GM19023 (cell line): Measurements from ENCODE around the gene NMT2.
A peak's percentile ranks its signal among the peaks of the same experiment; 100 is the strongest.

Source experiments
- ATAC-seq: cut with Tn5 transposase; IDR thresholded peaks from one replicate; pipeline ENCODE4 v1.9.1; 2021; ENCODE audit warnings: mild to moderate bottlenecking, moderate library complexity; ENCODE audit not compliant: unreplicated experiment

Gene NMT2

GRCh38 chr10:15146366-15146765 lies 22.1 kb downstream of the NMT2 start:
- ATAC-seq, result no peak

DNA sequence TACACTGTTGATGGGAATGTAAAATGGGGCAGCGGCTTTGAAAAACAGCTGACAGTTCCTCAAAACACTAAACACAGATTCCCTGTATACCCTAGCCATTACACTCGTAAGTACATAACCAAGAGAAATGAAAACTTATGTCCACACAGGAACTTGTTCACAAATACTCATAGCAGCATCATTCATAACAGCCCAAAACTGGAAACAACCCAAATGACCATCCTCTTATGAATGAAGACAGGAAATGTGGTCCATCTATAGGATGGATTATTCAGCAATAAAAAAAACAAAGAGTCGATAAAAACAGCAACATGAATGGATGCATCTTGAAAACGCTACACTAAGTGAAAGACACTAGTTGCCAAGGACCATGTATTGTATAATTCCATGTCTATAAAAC lies 23.7 kb downstream of the NMT2 start:
- ATAC-seq, result no peak

DNA sequence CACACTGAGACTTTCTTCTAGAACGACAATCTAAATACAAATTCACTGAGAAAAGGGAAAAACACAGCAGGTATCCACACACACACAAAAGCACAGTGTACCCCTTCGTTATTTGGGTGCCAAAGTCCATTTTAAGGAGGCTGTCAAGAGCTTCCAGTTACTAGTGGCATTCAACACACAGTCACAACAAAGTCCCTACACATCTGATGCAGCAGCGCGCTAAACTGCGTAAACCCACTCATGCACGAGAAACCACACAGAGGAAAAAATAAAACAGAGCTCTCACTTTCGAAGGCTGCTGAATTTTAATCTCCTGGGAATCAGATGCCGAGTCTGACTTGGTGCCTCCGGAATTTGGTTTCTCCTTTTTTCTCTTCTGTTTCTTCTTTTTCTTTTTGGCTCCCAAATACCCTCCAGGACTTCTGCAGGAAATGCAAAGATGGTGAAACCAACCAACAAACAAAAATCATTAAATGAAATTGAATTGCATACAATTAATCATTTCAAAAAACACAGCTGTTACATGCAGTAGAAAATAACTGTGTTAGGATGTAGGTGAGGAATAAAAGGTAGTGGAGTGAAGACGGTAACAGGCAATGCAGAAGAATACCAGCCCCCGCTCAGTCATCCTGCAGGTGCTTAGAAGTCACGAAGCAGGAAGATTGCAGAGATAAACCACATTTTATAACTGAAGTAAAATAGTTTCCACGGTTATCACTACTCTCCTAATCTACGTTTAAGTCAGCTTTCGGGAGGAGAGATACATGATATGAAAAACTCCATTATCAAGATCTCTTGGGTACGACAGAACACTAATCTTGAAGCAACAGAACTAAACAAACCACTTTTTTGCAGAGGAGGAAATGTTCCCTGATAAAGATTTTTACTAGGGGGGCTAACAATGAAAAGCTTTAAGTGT lies 27.1 kb downstream of the NMT2 start:
- peak; percentile 94 for ATAC-seq

DNA sequence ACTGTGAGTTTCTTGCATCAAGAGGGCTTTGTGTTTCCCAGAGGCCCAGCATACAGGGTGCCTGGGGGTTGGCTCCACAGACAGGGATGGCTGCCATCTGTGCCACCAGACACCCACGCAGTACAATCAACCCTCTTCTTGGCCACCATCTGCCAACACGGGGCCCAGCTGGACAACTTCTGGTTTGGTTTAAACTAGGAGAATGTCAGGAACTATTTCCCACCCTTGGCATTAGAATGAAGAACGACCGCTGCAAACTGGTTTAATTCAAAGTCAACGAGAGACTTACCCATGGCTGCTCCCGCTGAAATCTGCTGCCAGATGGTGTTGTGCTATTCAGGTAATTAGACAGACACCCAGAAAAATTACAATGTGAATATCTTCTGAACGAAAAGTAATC lies 27.8 kb downstream of the NMT2 start:
- no peak for ATAC-seq

DNA sequence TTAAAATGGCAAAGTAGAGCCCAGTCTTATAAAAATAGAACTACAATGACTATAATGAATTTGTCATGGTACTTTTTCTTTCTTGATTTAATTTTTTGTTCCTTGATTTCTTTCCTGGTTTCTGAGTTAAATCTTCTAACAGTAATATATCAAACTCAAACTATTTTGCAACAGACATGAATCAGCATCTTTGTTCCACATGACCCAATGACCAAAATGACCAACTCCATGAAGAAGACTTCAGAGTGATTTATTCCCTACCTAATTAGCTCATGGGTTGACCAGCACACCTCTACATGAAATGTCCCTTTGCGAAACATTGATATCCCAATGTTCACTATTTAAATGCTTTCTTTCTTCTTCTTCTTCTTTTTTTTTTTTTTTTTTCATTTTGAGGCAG lies 30.9 kb downstream of the NMT2 start:
- no peak for ATAC-seq

GRCh38 chr10:15137036-15137359 lies 31.5 kb downstream of the NMT2 start:
- ATAC-seq, result no peak

DNA sequence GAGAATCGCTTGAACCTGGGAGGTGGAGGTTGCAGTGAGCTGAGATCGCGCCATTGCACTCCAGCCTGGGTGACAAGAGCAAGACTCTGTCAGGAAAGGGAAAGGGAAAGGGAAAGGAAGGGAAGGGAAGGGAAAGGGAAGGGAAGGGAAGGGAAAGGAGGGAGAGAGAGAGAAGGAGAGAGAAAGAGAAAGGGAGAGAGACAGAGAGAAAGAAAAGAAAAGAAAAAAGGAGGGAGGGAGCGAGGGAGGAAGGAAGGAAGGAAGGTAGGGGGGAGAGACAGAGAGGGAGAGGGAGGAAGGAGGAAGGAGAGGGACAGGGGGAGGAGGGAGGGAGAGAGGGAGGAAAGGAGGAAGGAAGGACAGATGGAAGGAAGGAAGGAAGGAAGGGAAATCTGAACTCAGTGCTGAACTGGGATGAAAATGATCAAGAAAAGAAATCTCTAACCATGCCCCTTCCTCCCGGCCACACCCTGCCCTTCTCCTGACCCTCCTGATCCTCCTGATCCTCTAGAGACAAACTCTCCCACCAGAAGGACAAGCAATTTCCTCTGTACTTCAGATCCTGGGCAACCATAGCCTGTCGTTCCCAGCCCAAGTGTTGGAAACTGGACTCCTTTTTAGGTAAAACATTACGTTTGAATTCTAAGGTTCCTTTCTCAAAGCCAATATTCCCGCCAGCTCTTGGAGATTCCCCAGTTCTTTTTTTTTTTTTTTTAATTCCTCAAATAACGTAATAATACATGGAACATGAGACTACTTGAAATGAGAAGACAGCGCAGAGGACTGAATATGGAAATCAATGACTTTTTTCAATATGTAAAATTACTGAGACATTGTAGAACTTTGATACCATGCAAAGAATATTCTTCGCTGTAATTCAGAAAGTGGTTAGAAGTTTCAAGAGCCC lies 32.1 kb downstream of the NMT2 start:
- no peak for ATAC-seq

GRCh38 chr10:15131330-15131729 lies 37.2 kb downstream of the NMT2 start:
- ATAC-seq, result no peak

GRCh38 chr10:15124908-15125307 lies 43.6 kb downstream of the NMT2 start:
- no peak for ATAC-seq

- ATAC-seq, result no peak
Observed at GRCh38 chr10:15124190-15124589, 44.3 kb downstream of the NMT2 start.

DNA sequence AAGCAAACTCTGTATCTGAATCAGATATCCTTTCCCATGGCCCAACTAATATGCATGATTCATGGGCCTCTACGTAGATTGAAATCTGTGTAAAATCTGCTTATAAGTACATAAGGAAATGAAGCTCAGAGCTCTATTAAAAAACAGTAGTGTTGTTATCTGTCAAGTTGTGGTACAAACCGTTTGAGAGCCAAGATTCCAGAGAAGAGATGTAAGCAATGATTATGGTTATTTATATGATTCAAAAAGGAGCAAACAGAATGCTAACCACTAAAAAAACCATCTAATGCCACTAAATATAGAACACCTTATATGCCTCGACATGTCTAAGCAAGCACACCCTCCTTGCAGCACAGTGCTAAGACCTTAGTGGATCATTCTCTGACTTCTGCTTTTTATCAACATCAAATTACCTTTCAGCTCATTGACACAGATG lies 44.7 kb downstream of the NMT2 start:
- no peak for ATAC-seq

GRCh38 chr10:15122477-15123030 lies 45.9 kb downstream of the NMT2 start:
- ATAC-seq, result peak; percentile 85

GRCh38 chr10:15121707-15122106 lies 46.8 kb downstream of the NMT2 start:
- no peak for ATAC-seq

DNA sequence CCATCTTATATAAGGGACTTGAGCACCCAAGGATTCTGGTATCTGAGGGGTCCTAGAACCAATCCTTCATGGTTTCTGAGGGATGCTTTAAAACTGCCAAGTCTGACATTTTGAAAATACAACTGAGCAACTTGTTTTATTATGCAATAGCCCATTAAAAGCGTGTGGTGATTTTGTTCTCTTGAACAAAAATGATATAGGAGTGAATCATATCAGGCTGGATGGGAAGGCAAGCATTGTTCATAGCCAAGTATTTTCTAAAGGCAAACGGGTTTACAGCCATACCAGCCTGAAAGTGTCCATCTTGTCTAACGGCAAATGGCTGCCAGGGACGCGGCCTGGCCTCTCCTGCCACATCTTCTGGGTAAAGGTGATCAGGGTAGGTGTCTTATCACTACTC lies 48.0 kb downstream of the NMT2 start:
- no peak for ATAC-seq

GRCh38 chr10:15118615-15119014 lies 49.9 kb downstream of the NMT2 start:
- no peak for ATAC-seq

DNA sequence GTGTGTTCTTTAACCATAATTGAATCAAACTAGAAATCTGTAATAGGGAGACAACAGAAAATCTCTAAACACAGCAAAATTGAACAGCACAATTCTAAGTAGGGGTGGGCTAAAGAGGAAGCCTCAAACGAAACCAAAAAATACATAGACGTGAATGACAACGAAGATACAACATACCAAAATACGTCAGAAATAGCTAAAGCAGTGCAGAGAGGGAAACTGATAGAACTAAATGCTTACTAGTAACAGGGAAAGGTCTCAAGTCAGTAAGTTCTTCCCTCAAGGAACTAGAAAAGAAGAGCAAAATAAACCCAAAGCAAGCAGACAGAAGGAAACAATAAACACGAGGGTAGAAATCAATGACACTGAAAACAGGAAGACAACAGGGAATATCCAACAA lies 52.3 kb downstream of the NMT2 start:
- ATAC-seq, result no peak

- ATAC-seq, result no peak
Observed at GRCh38 chr10:15113766-15114165, 54.7 kb downstream of the NMT2 start.

GRCh38 chr10:15112657-15113056 lies 55.8 kb downstream of the NMT2 start:
- ATAC-seq, result no peak

DNA sequence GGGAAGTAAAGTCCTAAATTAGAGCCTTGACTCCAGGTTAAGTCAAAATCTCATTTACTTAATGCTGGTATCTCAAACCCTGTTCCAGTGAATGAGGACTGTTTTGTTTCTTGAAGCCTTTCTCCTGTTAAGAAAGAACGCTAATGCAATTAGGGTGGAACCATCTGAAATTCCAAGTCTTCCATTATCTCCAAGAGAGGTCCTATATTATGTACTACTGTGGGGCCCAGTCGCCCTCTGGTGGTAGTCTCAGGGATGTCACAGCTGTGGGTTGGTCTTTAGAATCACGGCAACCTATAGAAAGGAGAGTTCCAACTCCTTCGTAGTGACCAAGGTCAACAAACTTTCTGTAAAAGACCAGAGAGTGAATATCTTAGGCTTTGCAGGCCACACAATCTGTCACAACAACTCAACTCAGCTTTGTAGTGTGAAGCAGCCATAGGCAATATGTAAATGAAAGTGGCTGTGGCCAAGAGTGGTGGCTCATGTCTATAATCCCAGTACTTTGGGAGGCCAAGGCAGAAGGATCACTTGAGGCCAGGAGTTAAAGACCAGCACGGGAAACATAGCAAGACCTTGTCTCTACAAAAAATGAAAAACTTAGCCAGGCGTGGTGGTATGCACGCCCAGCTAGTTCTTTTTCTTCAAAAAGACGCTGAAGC lies 62.0 kb downstream of the NMT2 start:
- peak; percentile 84 for ATAC-seq

DNA sequence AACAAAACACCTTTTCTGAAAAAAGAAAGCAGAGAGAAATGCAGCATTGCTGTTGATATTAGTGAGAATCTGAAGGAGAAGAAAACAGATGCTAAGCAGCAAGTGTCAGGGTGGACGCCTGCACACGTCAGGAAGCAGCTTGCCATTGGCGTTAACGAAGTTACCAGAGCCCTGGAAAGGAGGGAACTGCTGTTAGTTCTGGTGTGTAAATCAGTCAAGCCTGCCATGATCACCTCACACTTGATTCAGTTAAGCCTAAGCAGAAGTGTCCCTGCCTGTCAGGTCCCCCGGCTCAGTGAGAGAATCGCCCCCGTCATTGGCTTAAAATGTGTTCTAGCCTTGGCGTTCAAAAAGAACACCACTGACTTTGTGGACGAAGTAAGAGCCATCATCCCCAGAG lies 65.0 kb downstream of the NMT2 start:
- ATAC-seq, result no peak

DNA sequence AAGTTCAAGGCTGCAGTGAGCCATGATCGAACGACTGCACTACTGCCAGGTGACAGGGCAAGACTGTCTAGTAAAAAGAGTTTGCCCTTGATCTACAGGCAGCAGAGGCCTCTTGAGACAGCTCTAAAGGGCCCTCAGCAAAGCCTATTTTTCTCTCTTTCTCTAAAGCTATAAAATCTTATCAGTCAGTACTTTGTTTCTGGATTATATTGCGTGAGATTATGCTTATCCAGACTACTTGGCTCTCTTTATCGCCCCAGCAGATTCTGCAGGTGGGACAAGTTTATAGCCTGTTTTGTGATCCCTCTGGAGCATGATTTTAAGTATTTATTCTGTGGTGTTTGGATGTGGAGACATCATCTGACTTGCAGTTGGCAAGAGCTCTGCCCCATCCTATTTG lies 68.6 kb downstream of the NMT2 start:
- no peak for ATAC-seq
